SK-N-MC (cell line): ENCODE data around the gene HEPH.

Experiments used
- FOXP2 ChIP-seq: optimal IDR thresholded peaks from 2 replicates; pipeline ENCODE3; 2011; ENCODE audit warnings: mild to moderate bottlenecking, moderate library complexity; ENCODE audit not compliant: insufficient read depth; ENCODE audit errors: extremely low read length, control extremely low read depth
- POLR2AphosphoS5 ChIP-seq: IDR thresholded peaks from 2 replicates; pipeline ENCODE4 v1.6.1; 2012; ENCODE audit warnings: mild to moderate bottlenecking, low read depth, low read length, borderline replicate concordance

DNA sequence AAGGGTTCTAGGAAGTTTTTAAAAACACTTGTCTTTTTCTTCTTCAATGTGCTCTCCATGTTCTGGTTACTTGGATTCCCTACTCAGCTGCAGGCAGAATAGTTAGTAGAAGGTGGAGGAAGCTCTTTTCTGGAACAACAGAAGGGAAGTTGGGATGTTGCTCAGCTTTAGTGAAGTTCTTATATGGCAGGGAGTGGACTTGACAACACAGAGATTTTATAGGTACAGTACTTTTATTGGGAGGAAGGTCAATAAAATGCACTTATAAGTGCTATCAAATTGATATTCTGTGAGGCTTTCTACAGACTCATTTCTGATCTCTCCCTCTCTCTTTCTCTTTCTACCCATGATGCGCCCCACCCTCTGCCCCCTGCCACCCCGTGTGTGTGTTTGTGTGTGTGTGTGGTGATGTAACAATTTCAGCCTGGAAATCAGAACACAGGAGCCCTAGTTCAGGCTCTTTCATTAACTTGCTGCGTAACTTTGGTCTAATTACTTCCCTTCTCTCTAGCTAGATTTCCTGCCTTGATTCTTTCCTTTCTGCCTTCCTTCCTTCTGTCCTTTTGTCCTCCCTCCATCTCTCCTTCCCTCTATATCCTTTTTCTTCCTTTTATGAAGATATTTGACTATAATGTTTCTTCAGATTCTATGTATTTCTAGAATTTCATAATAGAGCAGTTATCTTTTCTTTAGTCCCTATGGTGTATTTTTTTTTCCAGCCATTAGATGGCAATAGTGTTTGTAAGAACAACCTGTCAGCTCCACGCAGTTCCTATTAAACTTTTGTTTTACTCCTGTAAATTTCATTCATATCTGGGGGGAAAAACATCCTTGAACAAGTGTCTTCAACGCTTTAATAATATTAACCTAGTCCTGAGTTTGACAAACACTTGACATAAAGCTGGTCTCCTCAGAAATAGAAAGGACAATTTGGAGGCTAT, 37.1 kb downstream of the HEPH start:
- TF ChIP-seq POLR2AphosphoS5 (no peak), FOXP2 (no peak)
